Stimulated activated naive CD8-positive, alpha-beta T cell treated with anti-CD3 and anti-CD28 coated beads, Interleukin-15, Interleukin-2, amounts not matched to agents 100 ng/mL and 50 ng/mL, for 24 hours (primary cell): ENCODE measurements around the gene GNL3.

Experiments used
- H3K27ac Mint-ChIP-seq: one replicate; pipeline ENCODE4 v1.8.0; 2021; ENCODE audit warnings: mild to moderate bottlenecking, mixed read lengths
- H3K27me3 Mint-ChIP-seq: one replicate; pipeline ENCODE4 v1.8.0; 2021; ENCODE audit warnings: mixed read lengths
- H3K36me3 Mint-ChIP-seq: one replicate; pipeline ENCODE4 v1.8.0; 2021; ENCODE audit warnings: low read depth, mixed read lengths
- H3K4me1 Mint-ChIP-seq: one replicate; pipeline ENCODE4 v1.8.0; 2021; ENCODE audit warnings: low read depth, mixed read lengths
- H3K4me3 Mint-ChIP-seq: one replicate; pipeline ENCODE4 v1.8.0; 2021; ENCODE audit warnings: mild to moderate bottlenecking, mixed read lengths
- H3K9me3 Mint-ChIP-seq: one replicate; pipeline ENCODE4 v1.8.0; 2021; ENCODE audit warnings: mixed read lengths

Gene GNL3

GRCh38 chr3:52703341-52703740, 17.5 kb downstream of the GNL3 start:
- Mint-ChIP-seq H3K4me1 (peaks cover 31% of the 10 kb centered on the region), H3K4me3 (peak overlapping the region; percentile 10), H3K36me3 (peaks cover 23% of the 10 kb centered on the region), H3K27me3 (no peaks in the 10 kb centered on the region), H3K9me3 (no peaks in the 10 kb centered on the region), H3K27ac (no peak overlapping the region)

- peak overlapping the region; percentile 97 for H3K4me3 Mint-ChIP-seq
- no peaks in the 10 kb centered on the region for H3K9me3 Mint-ChIP-seq
- peaks cover 35% of the 10 kb centered on the region for H3K36me3 Mint-ChIP-seq
Measured at GRCh38 chr3:52704611-52705437, 19.0 kb downstream of the GNL3 start.

GRCh38 chr3:52705438-52705687, 19.5 kb downstream of the GNL3 start:
- peak overlapping the region; percentile 97 for H3K4me3 Mint-ChIP-seq
- H3K36me3 Mint-ChIP-seq, result peaks cover 37% of the 10 kb centered on the region
- peaks cover 38% of the 10 kb centered on the region for H3K4me1 Mint-ChIP-seq
- H3K27me3 Mint-ChIP-seq, result no peaks in the 10 kb centered on the region
- peak overlapping the region; percentile 95 for H3K27ac Mint-ChIP-seq
- H3K9me3 Mint-ChIP-seq, result no peaks in the 10 kb centered on the region

More at GRCh38 chr3:52704611-52705437, 19.0 kb downstream of the GNL3 start:
- Mint-ChIP-seq H3K27me3 (no peaks in the 10 kb centered on the region), H3K27ac (peak overlapping the region; percentile 95), H3K4me1 (peaks cover 34% of the 10 kb centered on the region)

GRCh38 chr3:52705688-52706686, 20.2 kb downstream of the GNL3 start, which contains the start of the genes GLT8D1 and SPCS1:
TSS of gene GLT8D1 (minus strand) at chr3:52705791. CDS start at chr3:52700460, 5,331 bp downstream.
TSS of gene SPCS1 (plus strand) at chr3:52706106. CDS start at chr3:52706247, 141 bp downstream.
- H3K27ac Mint-ChIP-seq, result peak within 1 kb of the TSS; percentile 95
- H3K4me1 Mint-ChIP-seq, result peaks cover 38% of the 10 kb centered on the region
- H3K9me3 Mint-ChIP-seq, result no peaks in the 10 kb centered on the region
- no peaks in the 10 kb centered on the region for H3K27me3 Mint-ChIP-seq
- H3K36me3 Mint-ChIP-seq, result peaks cover 37% of the 10 kb centered on the region
- peak within 1 kb of the TSS; percentile 97 for H3K4me3 Mint-ChIP-seq

GRCh38 chr3:52707585-52707984, 21.8 kb downstream of the GNL3 start:
- Mint-ChIP-seq H3K27me3 (no peaks in the 10 kb centered on the region), H3K9me3 (no peaks in the 10 kb centered on the region), H3K36me3 (peaks cover 43% of the 10 kb centered on the region), H3K27ac (peak overlapping the region; percentile 79), H3K4me1 (peaks cover 38% of the 10 kb centered on the region), H3K4me3 (peak overlapping the region; percentile 97)

- Mint-ChIP-seq H3K4me3 (no peak overlapping the region), H3K27me3 (no peaks in the 10 kb centered on the region), H3K27ac (no peak overlapping the region), H3K4me1 (peaks cover 22% of the 10 kb centered on the region), H3K36me3 (peaks cover 45% of the 10 kb centered on the region), H3K9me3 (no peaks in the 10 kb centered on the region)
Measured at GRCh38 chr3:52710512-52710911, 24.7 kb downstream of the GNL3 start.

- Mint-ChIP-seq H3K27ac (no peak overlapping the region), H3K4me3 (no peak overlapping the region), H3K4me1 (peaks cover 14% of the 10 kb centered on the region), H3K9me3 (no peaks in the 10 kb centered on the region), H3K27me3 (no peaks in the 10 kb centered on the region), H3K36me3 (peaks cover 38% of the 10 kb centered on the region)
Measured at GRCh38 chr3:52712291-52713212, 26.7 kb downstream of the GNL3 start.

- H3K27ac Mint-ChIP-seq, result no peak overlapping the region
- peaks cover 5% of the 10 kb centered on the region for H3K4me1 Mint-ChIP-seq
- H3K4me3 Mint-ChIP-seq, result no peak overlapping the region
- no peaks in the 10 kb centered on the region for H3K9me3 Mint-ChIP-seq
- H3K27me3 Mint-ChIP-seq, result no peaks in the 10 kb centered on the region
- H3K36me3 Mint-ChIP-seq, result peaks cover 25% of the 10 kb centered on the region
Measured at GRCh38 chr3:52714335-52715302, 28.8 kb downstream of the GNL3 start.

- peaks cover 12% of the 10 kb centered on the region for H3K4me1 Mint-ChIP-seq
- H3K9me3 Mint-ChIP-seq, result no peaks in the 10 kb centered on the region
- no peak overlapping the region for H3K27ac Mint-ChIP-seq
- no peak overlapping the region for H3K4me3 Mint-ChIP-seq
- H3K27me3 Mint-ChIP-seq, result no peaks in the 10 kb centered on the region
- peaks cover 25% of the 10 kb centered on the region for H3K36me3 Mint-ChIP-seq
Measured at GRCh38 chr3:52715714-52716305, 30.0 kb downstream of the GNL3 start.

GRCh38 chr3:52719618-52720017, 33.8 kb downstream of the GNL3 start:
- Mint-ChIP-seq H3K4me1 (peaks cover 27% of the 10 kb centered on the region), H3K9me3 (no peaks in the 10 kb centered on the region), H3K36me3 (peaks cover 19% of the 10 kb centered on the region), H3K27me3 (no peaks in the 10 kb centered on the region), H3K4me3 (no peak overlapping the region), H3K27ac (peak overlapping the region; percentile 1)

GRCh38 chr3:52721002-52721729, 35.3 kb downstream of the GNL3 start:
- no peaks in the 10 kb centered on the region for H3K9me3 Mint-ChIP-seq
- peak overlapping the region; percentile 34 for H3K27ac Mint-ChIP-seq
- H3K27me3 Mint-ChIP-seq, result no peaks in the 10 kb centered on the region
- H3K4me3 Mint-ChIP-seq, result no peak overlapping the region
- peaks cover 27% of the 10 kb centered on the region for H3K4me1 Mint-ChIP-seq
- H3K36me3 Mint-ChIP-seq, result peaks cover 19% of the 10 kb centered on the region

- H3K27me3 Mint-ChIP-seq, result no peaks in the 10 kb centered on the region
- H3K27ac Mint-ChIP-seq, result no peak overlapping the region
Measured at GRCh38 chr3:52721730-52722008, 35.8 kb downstream of the GNL3 start.

GRCh38 chr3:52722491-52722890, 36.7 kb downstream of the GNL3 start:
- Mint-ChIP-seq H3K36me3 (peaks cover 19% of the 10 kb centered on the region), H3K4me3 (no peak overlapping the region), H3K9me3 (no peaks in the 10 kb centered on the region), H3K27me3 (no peaks in the 10 kb centered on the region), H3K4me1 (peaks cover 27% of the 10 kb centered on the region), H3K27ac (no peak overlapping the region)

More at GRCh38 chr3:52721730-52722008, 35.8 kb downstream of the GNL3 start:
- Mint-ChIP-seq H3K4me1 (peaks cover 27% of the 10 kb centered on the region), H3K4me3 (no peak overlapping the region), H3K36me3 (peaks cover 19% of the 10 kb centered on the region), H3K9me3 (no peaks in the 10 kb centered on the region)
